Measurements from ENCODE around the gene NES.

DNA sequence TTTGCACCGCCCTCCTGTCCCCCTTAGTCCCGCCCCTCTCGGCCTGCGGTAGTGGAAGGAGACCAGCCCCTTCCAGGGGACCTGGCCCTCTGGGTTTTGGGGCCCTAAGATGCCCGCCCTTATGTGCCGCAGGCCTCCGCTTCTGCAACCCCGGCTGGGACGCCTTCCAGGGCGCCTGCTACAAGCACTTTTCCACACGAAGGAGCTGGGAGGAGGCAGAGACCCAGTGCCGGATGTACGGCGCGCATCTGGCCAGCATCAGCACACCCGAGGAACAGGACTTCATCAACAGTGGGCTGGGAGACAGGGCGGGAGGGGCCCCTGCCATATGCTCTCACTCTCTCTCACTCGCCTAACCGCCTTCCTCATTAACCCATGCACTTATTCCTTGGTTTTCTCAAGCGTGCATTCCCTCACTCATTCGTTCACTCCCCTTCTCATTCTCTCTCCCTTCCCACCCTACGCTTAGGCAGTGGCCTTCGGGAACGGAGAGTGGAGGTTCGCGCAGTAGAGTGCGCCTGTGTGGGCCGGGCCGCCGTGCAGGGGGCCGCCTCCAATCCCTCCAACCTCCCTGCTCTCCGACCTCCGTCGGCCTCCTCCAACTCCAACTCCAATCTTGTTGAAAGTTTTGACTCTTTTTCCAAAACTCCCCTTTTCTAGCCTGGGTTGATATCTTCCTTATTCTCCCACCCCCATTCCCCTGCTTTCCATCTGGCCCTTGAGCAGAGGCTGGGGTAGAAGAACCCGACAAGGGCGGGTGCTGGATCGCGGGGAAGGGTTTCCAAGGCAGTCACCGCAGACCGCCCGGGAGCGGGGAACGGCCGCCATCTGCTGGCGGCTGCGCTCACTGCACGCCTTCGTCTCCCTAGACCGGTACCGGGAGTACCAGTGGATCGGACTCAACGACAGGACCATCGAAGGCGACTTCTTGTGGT lies 20.1 kb downstream of the NES start:
- TF ChIP-seq ZNF70 (CRISPR knock-in tag; IDR thresholded peaks at IDR 0.05) (no peak), PPARA (CRISPR knock-in tag; IDR thresholded peaks at IDR 0.05; ENCODE audit: borderline replicate concordance) (no peak), RARB (CRISPR knock-in tag; IDR thresholded peaks at IDR 0.05) (no peak), ZFP3 (CRISPR knock-in tag; IDR thresholded peaks at IDR 0.05) (no peak), TOX (CRISPR knock-in tag; IDR thresholded peaks at IDR 0.05; ENCODE audit: borderline replicate concordance) (no peak), ZFP30 (CRISPR knock-in tag; IDR thresholded peaks at IDR 0.05) (no peak), SNAI2 (CRISPR knock-in tag; IDR thresholded peaks at IDR 0.05) (no peak), CSDC2 (CRISPR knock-in tag; IDR thresholded peaks at IDR 0.05) (no peak)
- TF ChIP-seq, protein P1, sequence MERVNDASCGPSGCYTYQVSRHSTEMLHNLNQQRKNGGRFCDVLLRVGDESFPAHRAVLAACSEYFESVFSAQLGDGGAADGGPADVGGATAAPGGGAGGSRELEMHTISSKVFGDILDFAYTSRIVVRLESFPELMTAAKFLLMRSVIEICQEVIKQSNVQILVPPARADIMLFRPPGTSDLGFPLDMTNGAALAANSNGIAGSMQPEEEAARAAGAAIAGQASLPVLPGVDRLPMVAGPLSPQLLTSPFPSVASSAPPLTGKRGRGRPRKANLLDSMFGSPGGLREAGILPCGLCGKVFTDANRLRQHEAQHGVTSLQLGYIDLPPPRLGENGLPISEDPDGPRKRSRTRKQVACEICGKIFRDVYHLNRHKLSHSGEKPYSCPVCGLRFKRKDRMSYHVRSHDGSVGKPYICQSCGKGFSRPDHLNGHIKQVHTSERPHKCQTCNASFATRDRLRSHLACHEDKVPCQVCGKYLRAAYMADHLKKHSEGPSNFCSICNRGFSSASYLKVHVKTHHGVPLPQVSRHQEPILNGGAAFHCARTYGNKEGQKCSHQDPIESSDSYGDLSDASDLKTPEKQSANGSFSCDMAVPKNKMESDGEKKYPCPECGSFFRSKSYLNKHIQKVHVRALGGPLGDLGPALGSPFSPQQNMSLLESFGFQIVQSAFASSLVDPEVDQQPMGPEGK (CRISPR knock-in tag; IDR thresholded peaks at IDR 0.05; ENCODE audit: borderline replicate concordance): no peak
